ENCODE results near the gene CEACAM19.

The CEACAM19 gene

GRCh38 chr19:44723299-44723951, 52.1 kb downstream of the CEACAM19 start:
- DNase-seq (ENCODE audit: low spot score) = no peak

GRCh38 chr19:44723952-44724319, 52.7 kb downstream of the CEACAM19 start:
- peak; percentile 50 for DNase-seq (ENCODE audit: low spot score)

- DNase-seq (ENCODE audit: low spot score) = peak; percentile 63
These were observed 54.0 kb downstream of the CEACAM19 start for GRCh38 chr19:44725251-44725650.

GRCh38 chr19:44725684-44726083, 54.4 kb downstream of the CEACAM19 start:
- DNase-seq (ENCODE audit: low spot score) = no peak

GRCh38 chr19:44726465-44726864, 55.2 kb downstream of the CEACAM19 start:
- DNase-seq (ENCODE audit: low spot score) = no peak

GRCh38 chr19:44728178-44728577, 56.9 kb downstream of the CEACAM19 start:
- DNase-seq (ENCODE audit: low spot score) = no peak

- no peak for DNase-seq (ENCODE audit: low spot score)
These were observed 58.3 kb downstream of the CEACAM19 start for GRCh38 chr19:44729516-44730033.

GRCh38 chr19:44731081-44731480, 59.8 kb downstream of the CEACAM19 start:
- no peak for DNase-seq (ENCODE audit: low spot score)

GRCh38 chr19:44731622-44732021, 60.3 kb downstream of the CEACAM19 start:
- DNase-seq (ENCODE audit: low spot score) = no peak

GRCh38 chr19:44732235-44733014, 61.1 kb downstream of the CEACAM19 start:
- no peak for DNase-seq (ENCODE audit: low spot score)

All from HuH-7.5 (cell line).